ENCODE measurements around the gene EHBP1. TPM values are rescaled to one million over a fixed set of nuclear protein-coding genes. Genes with fewer than 3 reads are reported as not detected.
A peak's percentile ranks its signal among the peaks of the same experiment; 100 is the strongest.

The EHBP1 gene
- total and polyA plus RNA-seq, 7 experiments from 2014 or later: 12.3 to 31.5 (median 27.7) TPM

DNA sequence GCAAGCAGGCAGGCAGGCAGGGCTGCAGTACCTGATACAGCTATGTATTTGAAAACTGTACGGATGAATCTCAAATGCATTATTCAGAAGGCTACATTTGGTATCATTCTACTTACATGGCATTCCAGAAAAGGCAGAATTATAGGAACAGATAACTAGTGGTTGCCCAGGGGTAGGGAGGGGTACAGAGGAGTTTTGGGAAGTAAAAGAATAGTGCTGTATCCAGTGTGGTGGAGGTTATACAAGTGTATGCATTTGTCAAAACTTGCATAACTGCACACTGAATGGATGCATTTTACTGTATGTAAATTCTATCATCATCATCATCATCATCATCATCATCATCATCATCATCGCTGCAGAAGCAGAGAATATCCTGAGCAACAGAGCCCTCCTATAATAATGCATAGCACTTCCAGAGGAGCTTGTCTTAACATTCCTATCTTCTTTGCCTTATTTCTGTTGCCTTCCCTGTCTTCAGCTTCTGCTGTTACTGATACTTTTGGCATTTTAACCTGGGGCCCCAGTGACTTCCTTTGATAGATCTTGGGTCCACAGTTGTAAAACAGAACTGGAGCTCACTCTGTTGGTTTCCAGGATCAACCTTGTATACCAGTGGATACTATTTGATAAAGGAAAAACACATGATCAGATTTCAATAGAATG lies 189.6 kb downstream of the EHBP1 start:
- H3K4me3 Mint-ChIP-seq: no peak overlapping the region
- DNase-seq: no peak
- H3K27me3 Mint-ChIP-seq: no peaks in the 10 kb centered on the region
- H3K4me1 ChIP-seq (ENCODE audit: control insufficient read depth in 2 of 2, insufficient read depth in 2 of 2, low read length in 2 of 2): no peaks in the 10 kb centered on the region
- intact Hi-C loops (cut with micrococcal nuclease): no loop called here
- no peak overlapping the region for H3K27ac ChIP-seq (ENCODE audit: low read depth, low read length)
- H3K27ac Mint-ChIP-seq: no peak overlapping the region
- H3K36me3 Mint-ChIP-seq: peaks cover 0 to 21% (median 10%) of the 10 kb centered on the region in 5 donors
- no peaks in the 10 kb centered on the region for H3K27me3 ChIP-seq (ENCODE audit: control insufficient read depth in 2 of 2, insufficient read depth in 2 of 2, low read length in 2 of 2)
- no peaks in the 10 kb centered on the region for H3K9me3 ChIP-seq (ENCODE audit: control insufficient read depth in 2 of 3, low read length in 3 of 3)
- no peaks in the 10 kb centered on the region for H3K36me3 ChIP-seq (ENCODE audit: control insufficient read depth in 2 of 3, insufficient read depth in 3 of 3, low read length in 3 of 3)
- ChIA-PET CTCF (no interaction called here), POLR2A (no interaction called here)
- no peaks in the 10 kb centered on the region for H3K4me1 Mint-ChIP-seq
- H3K9me3 Mint-ChIP-seq: peaks cover 0 to 1% (median 0%) of the 10 kb centered on the region in 11 donors
- no peak for ATAC-seq
- no peak overlapping the region for H3K4me3 ChIP-seq (ENCODE audit: low read length)

DNA sequence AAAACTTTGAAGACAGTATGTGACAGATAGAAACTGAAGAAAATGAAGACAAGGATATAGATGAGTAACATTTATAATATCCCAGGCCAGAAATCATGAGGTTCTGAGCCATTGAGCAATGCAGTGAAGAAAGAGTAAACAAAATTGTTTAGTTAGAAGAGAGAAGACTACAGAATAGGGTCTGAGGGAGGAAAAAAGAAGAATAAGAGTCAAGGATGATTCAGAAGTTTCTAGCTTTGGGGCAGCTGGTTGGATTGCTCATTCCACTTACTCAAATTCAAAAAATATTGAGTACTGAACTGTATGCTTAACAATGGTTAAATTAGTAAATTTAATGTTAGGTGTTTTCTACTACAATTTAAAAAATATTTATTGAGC lies 190.1 kb downstream of the EHBP1 start:
- Mint-ChIP-seq H3K4me1 (no peaks in the 10 kb centered on the region), H3K27ac (no peak overlapping the region), H3K4me3 (no peak overlapping the region), H3K9me3 (peaks cover 0 to 1% (median 0%) of the 10 kb centered on the region in 11 donors), H3K36me3 (peaks cover 0 to 17% (median 6%) of the 10 kb centered on the region in 5 donors), H3K27me3 (no peaks in the 10 kb centered on the region)
- no peak for DNase-seq
- no peaks in the 10 kb centered on the region for H3K36me3 ChIP-seq (ENCODE audit: control insufficient read depth in 2 of 3, insufficient read depth in 3 of 3, low read length in 3 of 3)
- no peaks in the 10 kb centered on the region for H3K27me3 ChIP-seq (ENCODE audit: control insufficient read depth in 2 of 2, insufficient read depth in 2 of 2, low read length in 2 of 2)
- POLR2A ChIA-PET: no interaction called here
- no peaks in the 10 kb centered on the region for H3K4me1 ChIP-seq (ENCODE audit: control insufficient read depth in 2 of 2, insufficient read depth in 2 of 2, low read length in 2 of 2)
- CTCF ChIA-PET: no interaction called here
- H3K9me3 ChIP-seq (ENCODE audit: control insufficient read depth in 2 of 3, low read length in 3 of 3): no peaks in the 10 kb centered on the region
- intact Hi-C loops (cut with micrococcal nuclease): no loop called here
- H3K4me3 ChIP-seq (ENCODE audit: low read length): no peak overlapping the region
- ATAC-seq: no peak
- no peak overlapping the region for H3K27ac ChIP-seq (ENCODE audit: low read depth, low read length)

DNA sequence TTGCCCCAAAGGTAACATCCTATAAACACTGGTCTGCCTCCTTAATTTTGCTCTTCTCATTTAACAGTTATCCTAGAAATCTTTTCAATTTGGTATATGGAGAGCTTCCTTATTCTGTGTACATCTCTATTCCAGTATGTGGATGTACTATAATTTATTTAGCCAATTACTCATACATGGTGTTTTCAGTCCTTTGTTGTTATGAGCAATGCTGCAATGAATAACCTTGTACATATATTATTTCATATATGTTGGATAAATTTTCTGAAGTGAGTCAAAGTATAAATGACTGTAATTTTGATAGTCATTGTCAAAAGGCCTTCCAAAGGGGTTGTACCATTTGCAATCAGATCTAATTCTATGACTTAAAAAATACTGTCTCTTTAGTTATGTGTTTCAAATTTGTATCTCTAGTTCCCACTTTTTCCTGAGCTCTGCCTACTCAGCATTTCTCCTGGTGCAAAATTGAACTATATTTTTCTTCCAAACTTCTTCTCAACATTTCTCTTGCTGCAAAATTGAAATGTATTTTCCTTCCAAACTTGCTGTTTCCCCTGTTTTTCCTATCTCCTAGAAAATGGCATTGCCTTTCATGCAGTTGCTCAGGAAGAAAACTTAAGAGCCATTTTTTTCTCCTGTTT lies 191.8 kb downstream of the EHBP1 start:
- Mint-ChIP-seq H3K4me1 (no peaks in the 10 kb centered on the region), H3K27me3 (no peaks in the 10 kb centered on the region), H3K27ac (no peak overlapping the region), H3K4me3 (no peak overlapping the region), H3K9me3 (peaks cover 0 to 1% (median 0%) of the 10 kb centered on the region in 11 donors), H3K36me3 (peaks cover 0 to 25% (median 5%) of the 10 kb centered on the region in 5 donors)
- intact Hi-C loops (cut with micrococcal nuclease): no loop called here
- CTCF ChIA-PET: no interaction called here
- no peaks in the 10 kb centered on the region for H3K4me1 ChIP-seq (ENCODE audit: control insufficient read depth in 2 of 2, insufficient read depth in 2 of 2, low read length in 2 of 2)
- H3K27ac ChIP-seq (ENCODE audit: low read depth, low read length): no peak overlapping the region
- POLR2A ChIA-PET: no interaction called here
- no peaks in the 10 kb centered on the region for H3K9me3 ChIP-seq (ENCODE audit: control insufficient read depth in 2 of 3, low read length in 3 of 3)
- H3K4me3 ChIP-seq (ENCODE audit: low read length): no peak overlapping the region
- no peaks in the 10 kb centered on the region for H3K36me3 ChIP-seq (ENCODE audit: control insufficient read depth in 2 of 3, insufficient read depth in 3 of 3, low read length in 3 of 3)
- DNase-seq (no peak), ATAC-seq (no peak)
- no peaks in the 10 kb centered on the region for H3K27me3 ChIP-seq (ENCODE audit: control insufficient read depth in 2 of 2, insufficient read depth in 2 of 2, low read length in 2 of 2)

DNA sequence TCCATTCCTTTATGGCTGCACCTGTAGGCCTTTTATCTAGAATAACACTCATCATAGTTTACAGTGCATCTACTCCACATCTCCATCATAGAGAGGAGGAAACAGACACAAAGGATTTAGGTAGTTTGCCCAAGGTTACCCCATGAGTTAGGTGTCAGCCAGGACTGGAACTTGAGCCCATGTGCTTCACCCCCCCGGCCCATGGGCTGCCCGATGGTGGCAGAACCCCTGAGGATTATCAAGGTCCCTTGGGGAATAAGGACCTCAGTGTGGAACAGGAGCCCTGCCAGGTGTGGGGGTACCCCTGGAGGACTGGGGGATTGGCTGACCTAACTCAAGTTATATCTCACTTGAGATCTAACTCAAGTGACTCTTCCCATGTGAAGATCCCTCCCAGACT lies 198.8 kb downstream of the EHBP1 start:
- no peak overlapping the region for H3K27ac Mint-ChIP-seq
- H3K4me3 Mint-ChIP-seq: no peak overlapping the region
- H3K36me3 Mint-ChIP-seq: peaks cover 0 to 51% (median 8%) of the 10 kb centered on the region in 5 donors
- DNase-seq (no peak), ATAC-seq (no peak)
- intact Hi-C loops (cut with micrococcal nuclease): no loop called here
- H3K9me3 Mint-ChIP-seq: peaks cover 0 to 3% (median 0%) of the 10 kb centered on the region in 11 donors
- Histone ChIP-seq H3K27ac (ENCODE audit: low read depth, low read length) (no peak overlapping the region), H3K27me3 (ENCODE audit: control insufficient read depth in 2 of 2, insufficient read depth in 2 of 2, low read length in 2 of 2) (no peaks in the 10 kb centered on the region), H3K36me3 (ENCODE audit: control insufficient read depth in 2 of 3, insufficient read depth in 3 of 3, low read length in 3 of 3) (no peaks in the 10 kb centered on the region), H3K4me1 (ENCODE audit: control insufficient read depth in 2 of 2, insufficient read depth in 2 of 2, low read length in 2 of 2) (no peaks in the 10 kb centered on the region), H3K9me3 (ENCODE audit: control insufficient read depth in 2 of 3, low read length in 3 of 3) (no peaks in the 10 kb centered on the region), H3K4me3 (ENCODE audit: low read length) (no peak overlapping the region)
- H3K27me3 Mint-ChIP-seq: no peaks in the 10 kb centered on the region
- no peaks in the 10 kb centered on the region for H3K4me1 Mint-ChIP-seq
- ChIA-PET POLR2A (no interaction called here), CTCF (no interaction called here)

DNA sequence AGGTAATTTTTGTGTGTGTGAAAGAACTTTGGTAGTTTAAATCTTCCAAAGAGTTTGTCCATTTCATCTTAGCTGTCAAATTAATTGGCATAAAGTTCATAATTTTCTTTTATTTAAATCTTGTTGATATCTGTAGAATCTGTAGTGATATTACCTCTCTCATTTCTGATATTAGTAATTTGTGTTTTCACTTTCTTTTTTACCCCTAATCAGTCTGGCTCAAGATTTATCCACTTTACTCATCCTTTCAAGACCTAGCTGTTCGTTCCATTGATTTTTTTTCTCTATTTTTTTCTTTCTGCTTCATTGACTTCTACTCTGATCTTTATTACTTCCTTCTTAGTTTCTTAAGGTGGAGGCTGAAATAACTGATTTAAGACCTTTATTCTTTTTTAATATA lies 202.6 kb downstream of the EHBP1 start:
- Mint-ChIP-seq H3K36me3 (peaks cover 0 to 50% (median 19%) of the 10 kb centered on the region in 5 donors), H3K4me3 (no peak overlapping the region), H3K27ac (peak overlapping the region in 1 of 9 donors; percentile 1), H3K27me3 (no peaks in the 10 kb centered on the region), H3K9me3 (peaks cover 0 to 3% (median 0%) of the 10 kb centered on the region in 11 donors), H3K4me1 (no peaks in the 10 kb centered on the region)
- Histone ChIP-seq H3K27ac (ENCODE audit: low read depth, low read length) (no peak overlapping the region), H3K4me3 (ENCODE audit: low read length) (no peak overlapping the region), H3K9me3 (ENCODE audit: control insufficient read depth in 2 of 3, low read length in 3 of 3) (no peaks in the 10 kb centered on the region), H3K27me3 (ENCODE audit: control insufficient read depth in 2 of 2, insufficient read depth in 2 of 2, low read length in 2 of 2) (no peaks in the 10 kb centered on the region), H3K36me3 (ENCODE audit: control insufficient read depth in 2 of 3, insufficient read depth in 3 of 3, low read length in 3 of 3) (no peaks in the 10 kb centered on the region), H3K4me1 (ENCODE audit: control insufficient read depth in 2 of 2, insufficient read depth in 2 of 2, low read length in 2 of 2) (no peaks in the 10 kb centered on the region)
- CTCF ChIA-PET: interaction anchor here (0.6 kb wide), 1 partner anchor 28 kb away, joined by 4 read pairs; no protein-coding TSS in a partner anchor
- DNase-seq (no peak), ATAC-seq (no peak)
- POLR2A ChIA-PET: no interaction called here
- intact Hi-C loops (cut with micrococcal nuclease): no loop called here

DNA sequence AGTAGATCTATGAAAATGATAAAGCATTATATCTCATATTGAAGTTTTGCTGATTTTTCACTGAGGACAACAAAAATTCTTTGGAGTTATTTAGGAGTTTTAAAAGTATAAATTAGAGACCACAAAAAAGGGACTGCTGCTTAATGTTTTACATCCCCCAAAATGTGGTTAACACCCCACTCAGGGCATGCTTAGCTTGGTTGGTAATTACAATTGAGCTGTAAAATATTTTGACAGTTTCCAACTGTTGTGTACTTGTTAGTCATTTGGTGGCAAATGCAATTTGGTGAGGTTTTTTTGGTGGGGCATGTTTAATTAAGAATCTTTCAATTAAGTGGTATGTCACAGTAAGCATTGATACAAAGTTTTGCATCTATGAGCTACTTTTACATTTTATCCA lies 207.8 kb downstream of the EHBP1 start:
- Histone ChIP-seq H3K27ac (ENCODE audit: low read depth, low read length) (no peak overlapping the region), H3K4me3 (ENCODE audit: low read length) (no peak overlapping the region), H3K36me3 (ENCODE audit: control insufficient read depth in 2 of 3, insufficient read depth in 3 of 3, low read length in 3 of 3) (no peaks in the 10 kb centered on the region), H3K9me3 (ENCODE audit: control insufficient read depth in 2 of 3, low read length in 3 of 3) (no peaks in the 10 kb centered on the region), H3K4me1 (ENCODE audit: control insufficient read depth in 2 of 2, insufficient read depth in 2 of 2, low read length in 2 of 2) (no peaks in the 10 kb centered on the region), H3K27me3 (ENCODE audit: control insufficient read depth in 2 of 2, insufficient read depth in 2 of 2, low read length in 2 of 2) (no peaks in the 10 kb centered on the region)
- Mint-ChIP-seq H3K4me3 (no peak overlapping the region), H3K4me1 (no peaks in the 10 kb centered on the region), H3K27me3 (no peaks in the 10 kb centered on the region), H3K27ac (no peak overlapping the region), H3K9me3 (peaks cover 0 to 5% (median 2%) of the 10 kb centered on the region in 11 donors), H3K36me3 (peaks cover 0 to 34% (median 33%) of the 10 kb centered on the region in 5 donors)
- CTCF ChIA-PET: no interaction called here
- intact Hi-C loops (cut with micrococcal nuclease): no loop called here
- DNase-seq (no peak), ATAC-seq (no peak)
- POLR2A ChIA-PET: no interaction called here

DNA sequence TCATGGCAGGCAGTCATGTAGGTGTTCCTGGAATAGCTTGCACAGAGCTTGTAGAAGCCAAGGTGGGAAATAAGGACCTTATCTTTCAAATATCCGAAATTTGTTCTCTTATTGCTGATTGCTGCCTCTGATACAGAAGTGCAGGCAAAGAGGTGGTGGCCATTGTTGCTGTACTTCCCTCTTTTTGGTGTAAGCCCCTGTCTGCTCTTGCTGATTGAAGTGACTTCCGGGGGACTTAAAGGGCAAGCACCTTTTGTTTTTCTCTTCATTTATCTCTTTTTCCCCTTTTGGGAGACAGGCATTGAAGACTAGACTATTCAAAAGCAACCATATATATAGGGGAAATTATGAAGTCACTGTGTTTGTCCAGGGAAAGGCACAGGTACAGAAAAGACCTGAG lies 213.5 kb downstream of the EHBP1 start:
- CTCF ChIA-PET: no interaction called here
- no peaks in the 10 kb centered on the region for H3K27me3 Mint-ChIP-seq
- ATAC-seq (no peak), DNase-seq (no peak)
- H3K36me3 Mint-ChIP-seq: peaks cover 4 to 59% (median 50%) of the 10 kb centered on the region in 5 donors
- H3K36me3 ChIP-seq (ENCODE audit: control insufficient read depth in 2 of 3, insufficient read depth in 3 of 3, low read length in 3 of 3): peaks cover 0 to 9% (median 0%) of the 10 kb centered on the region in 3 experiments
- H3K9me3 Mint-ChIP-seq: peaks cover 3 to 53% (median 28%) of the 10 kb centered on the region in 11 donors
- H3K27me3 ChIP-seq (ENCODE audit: control insufficient read depth in 2 of 2, insufficient read depth in 2 of 2, low read length in 2 of 2): no peaks in the 10 kb centered on the region
- H3K9me3 ChIP-seq (ENCODE audit: control insufficient read depth in 2 of 3, low read length in 3 of 3): peaks cover 0 to 23% (median 0%) of the 10 kb centered on the region in 3 experiments
- H3K4me1 Mint-ChIP-seq: no peaks in the 10 kb centered on the region
- POLR2A ChIA-PET: no interaction called here
- H3K4me3 ChIP-seq (ENCODE audit: low read length): no peak overlapping the region
- no peak overlapping the region for H3K4me3 Mint-ChIP-seq
- no peaks in the 10 kb centered on the region for H3K4me1 ChIP-seq (ENCODE audit: control insufficient read depth in 2 of 2, insufficient read depth in 2 of 2, low read length in 2 of 2)
- no peak overlapping the region for H3K27ac ChIP-seq (ENCODE audit: low read depth, low read length)
- H3K27ac Mint-ChIP-seq: no peak overlapping the region
- intact Hi-C loops (cut with micrococcal nuclease): no loop called here

All from naive thymus-derived CD4-positive, alpha-beta T cell (primary cell).